K562 (cell line): ENCODE results near the gene FBLN2. TPM values are rescaled to one million over a fixed set of nuclear protein-coding genes. Genes with fewer than 3 reads are reported as not detected.

Experiments used
- BRD9 ChIP-seq: fragments of 450-650 bp; IDR thresholded peaks from 2 replicates; pipeline ENCODE4 v1.6.1; 2018; ENCODE audit warnings: low read depth; ENCODE audit not compliant: partially characterized antibody
- ETS2 ChIP-seq: IDR thresholded peaks from 2 replicates; pipeline ENCODE4 v1.6.1; 2016; ENCODE audit warnings: borderline replicate concordance, missing genetic modification characterization, mild to moderate bottlenecking, moderate library complexity, missing compliant biosample characterization; ENCODE audit not compliant: poor library complexity, severe bottlenecking
- HDAC8 ChIP-seq: fragments of 450-650 bp; IDR thresholded peaks from 2 replicates; pipeline ENCODE4 v1.6.1; 2016; ENCODE audit warnings: mild to moderate bottlenecking, missing genetic modification characterization, moderate library complexity, missing compliant biosample characterization
- KLF13 ChIP-seq: fragments of 450-650 bp; IDR thresholded peaks from 2 replicates; pipeline ENCODE4 v1.6.1; 2016; ENCODE audit warnings: missing genetic modification characterization, low read depth, mild to moderate bottlenecking, missing compliant biosample characterization, moderate library complexity, borderline replicate concordance
- MNT ChIP-seq, 2 experiments: fragments of 450-650 bp; conservative IDR thresholded peaks; 2 replicates each; pipeline ENCODE4 v1.6.1; 2017; ENCODE audit warnings: mild to moderate bottlenecking in 2 of 2, moderate library complexity in 2 of 2
- MYBL2 ChIP-seq, 2 experiments: fragments of 450-650 bp in 1 of 2; sonication (generic) in 1 of 2; formaldehyde crosslinking in 1 of 2; IDR thresholded peaks; 2 replicates each; pipeline versions ENCODE4 v1.6.1 to v1.8.1; 2017 to 2022; ENCODE audit warnings: borderline replicate concordance in 1 of 2, inconsistent platforms in 1 of 2, low read depth in 1 of 2, mild to moderate bottlenecking in 1 of 2, missing genetic modification reagents in 1 of 2, moderate library complexity in 1 of 2
- NFXL1 ChIP-seq: fragments of 450-650 bp; formaldehyde crosslinking; IDR thresholded peaks from 2 replicates; pipeline ENCODE4 v1.4.0; 2021; ENCODE audit warnings: mild to moderate bottlenecking
- PBX2 ChIP-seq, 2 experiments: IDR thresholded peaks in 1 of 2; conservative IDR thresholded peaks in 1 of 2; 2 replicates each; pipeline ENCODE4 v1.6.1; 2016; ENCODE audit warnings: low read depth in 2 of 2, mild to moderate bottlenecking in 1 of 2, missing compliant biosample characterization in 1 of 2, missing genetic modification characterization in 1 of 2, moderate library complexity in 1 of 2
- POLR2H ChIP-seq: IDR thresholded peaks from 2 replicates; pipeline ENCODE4 v1.6.1; 2016; ENCODE audit warnings: missing genetic modification characterization, low read depth, mild to moderate bottlenecking, control low read depth, missing compliant biosample characterization, moderate library complexity
- RAD21 ChIP-seq, 2 experiments: fragments of 250-450 bp in 1 of 2; fragments of 450-650 bp in 1 of 2; sonication (Bioruptor Pico) in 1 of 2; formaldehyde crosslinking in 1 of 2; IDR thresholded peaks in 1 of 2; conservative IDR thresholded peaks in 1 of 2; 2 replicates each; pipeline versions ENCODE4 v1.4.0 to v1.8.0; 2020 to 2022; ENCODE audit warnings: mild to moderate bottlenecking in 2 of 2, moderate library complexity in 1 of 2
- SNRNP70 ChIP-seq: fragments of 200-400 bp; formaldehyde crosslinking; optimal IDR thresholded peaks from 2 replicates; pipeline ENCODE3; 2017; ENCODE audit warnings: low read depth, low read length
- TEAD1 ChIP-seq, 2 experiments: fragments of 450-650 bp in 1 of 2; sonication (generic) in 1 of 2; formaldehyde crosslinking; IDR thresholded peaks; 2 replicates each; pipeline versions ENCODE4 v1.4.0 to v1.8.0; 2020 to 2022; ENCODE audit warnings: mild to moderate bottlenecking in 2 of 2, missing genetic modification reagents in 1 of 2
- ZBTB34 ChIP-seq: fragments of 250-450 bp; sonication (Bioruptor Pico); IDR thresholded peaks from 2 replicates; pipeline ENCODE4 v1.8.0; 2021; ENCODE audit warnings: mild to moderate bottlenecking, moderate library complexity
- ZFP30 ChIP-seq: fragments of 250-450 bp; sonication (Bioruptor Pico); IDR thresholded peaks from 2 replicates; pipeline ENCODE4 v1.8.0; 2022; ENCODE audit warnings: moderate library complexity, mild to moderate bottlenecking, inconsistent platforms, borderline replicate concordance
- ZNF398 ChIP-seq: fragments of 250-450 bp; sonication (Bioruptor Pico); IDR thresholded peaks from 2 replicates; pipeline ENCODE4 v1.8.0; 2021; ENCODE audit warnings: moderate library complexity, mild to moderate bottlenecking, inconsistent platforms
- ZNF507 ChIP-seq: conservative IDR thresholded peaks from 2 replicates; pipeline ENCODE4 v1.6.1; 2017; ENCODE audit warnings: missing genetic modification characterization, missing compliant biosample characterization
- polyA plus RNA-seq, 8 experiments: library from polyadenylated mRNA; depleted of rRNA in 4 of 8; stranded (reverse) in 5 of 8; unstranded in 3 of 8; fragments of >200 nt; fragmentation: Nextera tagmentation in 2 of 8; fragmentation: Illumina TruSeq in 1 of 8; extraction: Ambion mirVana in 2 of 8; extraction: Trizol in 1 of 8; gene quantifications; 2 replicates each; pipeline versions ENCODE4 v1.2.1 to v1.2.3, GENCODE V29; 2011 to 2014; ENCODE audit warnings: inconsistent platforms in 1 of 8, missing spikeins in 1 of 8
- total RNA-seq, 7 experiments: library from RNA; depleted of rRNA in 6 of 7; stranded (reverse); fragments of >200 nt in 6 of 7; fragmentation: Illumina TruSeq in 2 of 7; extraction: Trizol in 2 of 7; gene quantifications; 2 replicates each; pipeline versions ENCODE4 v1.2.1 to v1.2.3, GENCODE V29; 2011 to 2021; ENCODE audit warnings: low replicate concordance in 1 of 7

Gene FBLN2
- total and polyA plus RNA-seq, 9 of the 15 experiments (the other 6 are each of a cell fraction or from before 2014, with no cell fraction given) = 0.03 to 0.10 (median 0.04) TPM; not detected in 6

GRCh38 chr3:13650210-13651056, 101.5 kb downstream of the FBLN2 start (continued):
- TF ChIP-seq ETS2 (tag) = no peak
- TF ChIP-seq MYBL2 (IDR thresholded peaks at IDR 0.05; ENCODE audit: low read depth) = no peak
- TF ChIP-seq MYBL2 (CRISPR knock-in tag; IDR thresholded peaks at IDR 0.05; ENCODE audit: borderline replicate concordance) = peak; percentile 54; the same call in 1 of the 2 replicates
- TF ChIP-seq ZNF507 (tag) = no peak
- TF ChIP-seq ZFP30 = no peak
- TF ChIP-seq RAD21 (CRISPR knock-in tag; conservative IDR thresholded peaks at IDR 0.05 in 1 of 2, IDR thresholded peaks at IDR 0.05 in 1 of 2) = peak; percentile 95 to 97
- no peak for TF ChIP-seq BRD9
- TF ChIP-seq MNT (conservative IDR thresholded peaks at IDR 0.05) = peak in 1 of 2 experiments; percentile 68; a peak in 2 of 4 replicates
- no peak; the same call in 1 of the 2 replicates for TF ChIP-seq NFXL1 (CRISPR knock-in tag)
- TF ChIP-seq TEAD1 (CRISPR knock-in tag; IDR thresholded peaks at IDR 0.05) = peak; percentile 37 to 93; a peak in 2 of 4 replicates
- 0 out of 2 replicates have a peak, but pooled peaks have one; percentile 41 for TF ChIP-seq KLF13
- 0 out of 2 replicates have a peak, but pooled peaks have one; percentile 13 for TF ChIP-seq ZNF398 (CRISPR knock-in tag)
- TF ChIP-seq HDAC8 (tag) = peak; percentile 82; the same call in 1 of the 2 replicates
- TF ChIP-seq POLR2H (tag) = no peak
- no peak for TF ChIP-seq PBX2 (CRISPR knock-in tag; IDR thresholded peaks at IDR 0.05; ENCODE audit: low read depth)
- peak; percentile 8; the same call in 1 of the 2 replicates for TF ChIP-seq PBX2 (tag; conservative IDR thresholded peaks at IDR 0.05; ENCODE audit: low read depth)
- no peak for TF ChIP-seq ZBTB34 (CRISPR knock-in tag)
- no peak for TF ChIP-seq SNRNP70
